HG03108 (cell line): Measurements from ENCODE around the gene B3GLCT.
A peak's percentile ranks its signal among the peaks of the same experiment; 100 is the strongest.
"Not testable (repeated sequence)": the region's sequence is repeated elsewhere in the genome, so short reads cannot be mapped to it uniquely, and the experiment has no call there.

Experiments
- ATAC-seq: cut with Tn5 transposase; IDR thresholded peaks from one replicate; pipeline ENCODE4 v1.9.1; 2021; ENCODE audit warnings: moderate library complexity; ENCODE audit not compliant: unreplicated experiment

B3GLCT gene

GRCh38 chr13:31199849-31200636, at the start of gene B3GLCT:
TSS of gene B3GLCT (plus strand) at chr13:31199975. CDS start at chr13:31200085, 110 bp downstream.
- peak; percentile 75 for ATAC-seq

GRCh38 chr13:31150315-31150985, 49.3 kb upstream of the B3GLCT start:
- no peak for ATAC-seq

- ATAC-seq, result no peak
These were observed 47.9 kb upstream of the B3GLCT start for GRCh38 chr13:31151837-31152236.

GRCh38 chr13:31154939-31155338, 44.8 kb upstream of the B3GLCT start:
- no peak for ATAC-seq

GRCh38 chr13:31159306-31159705, 40.5 kb upstream of the B3GLCT start:
- ATAC-seq, result no peak

- peak; percentile 24 for ATAC-seq
These were observed 38.8 kb upstream of the B3GLCT start for GRCh38 chr13:31160857-31161556.

- ATAC-seq, result peak; percentile 75
These were observed 38.1 kb upstream of the B3GLCT start, which contains the start of gene HSPH1 for GRCh38 chr13:31161557-31162150. TSS of gene HSPH1 (minus strand) at chr13:31161904. CDS start at chr13:31161582, 322 bp downstream.

- ATAC-seq, result peak; percentile 83
These were observed 37.4 kb upstream of the B3GLCT start for GRCh38 chr13:31162151-31163008.

GRCh38 chr13:31166591-31166990, 33.2 kb upstream of the B3GLCT start:
- no peak for ATAC-seq

- ATAC-seq, result peak; percentile 63
These were observed 32.3 kb upstream of the B3GLCT start for GRCh38 chr13:31167490-31167889.

- no peak for ATAC-seq
These were observed 31.6 kb upstream of the B3GLCT start for GRCh38 chr13:31168166-31168565.

GRCh38 chr13:31168736-31169135, 31.0 kb upstream of the B3GLCT start:
- no peak for ATAC-seq

GRCh38 chr13:31172001-31172400, 27.8 kb upstream of the B3GLCT start:
- no peak for ATAC-seq

GRCh38 chr13:31172535-31172934, 27.2 kb upstream of the B3GLCT start:
- ATAC-seq, result no peak

GRCh38 chr13:31174018-31174417, 25.8 kb upstream of the B3GLCT start:
- no peak for ATAC-seq

- no peak for ATAC-seq
These were observed 23.8 kb upstream of the B3GLCT start for GRCh38 chr13:31175847-31176532.

GRCh38 chr13:31177813-31178495, 21.8 kb upstream of the B3GLCT start:
- not testable (repeated sequence) for ATAC-seq

- ATAC-seq, result no peak
These were observed 20.5 kb upstream of the B3GLCT start for GRCh38 chr13:31179241-31179640.

GRCh38 chr13:31179754-31180153, 20.0 kb upstream of the B3GLCT start:
- no peak for ATAC-seq
